ENCODE measurements around the gene FGF12. TPM values are rescaled to one million over a fixed set of nuclear protein-coding genes. Genes with fewer than 3 reads are reported as not detected.
"Not testable (repeated sequence)": the region's sequence is repeated elsewhere in the genome, so short reads cannot be mapped to it uniquely, and the experiment has no call there.

Gene FGF12
- total and polyA plus RNA-seq, 4 experiments from 2014 or later, result not detected

DNA sequence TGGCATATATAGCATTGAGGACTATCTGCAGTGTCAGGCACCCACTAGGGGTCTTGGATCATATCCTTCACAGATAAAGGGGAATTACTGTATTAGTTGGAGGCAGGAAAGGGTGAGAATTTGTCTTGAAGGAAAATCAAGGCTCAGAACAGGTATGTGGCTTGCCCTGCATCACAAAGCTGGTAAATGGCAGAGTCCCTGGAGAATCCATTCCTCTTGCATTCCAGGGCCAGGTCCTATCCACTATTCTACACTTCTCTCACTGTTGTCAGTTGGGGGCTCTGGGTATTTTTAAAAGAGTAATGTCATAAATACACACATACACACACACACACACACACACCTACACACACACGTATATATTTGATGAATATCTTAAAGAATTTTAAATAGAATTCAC, 19.8 kb upstream of the FGF12 start:
- ChIA-PET POLR2A (ENCODE audit: partially characterized antibody) (no interaction called here), CTCF (ENCODE audit: partially characterized antibody) (no interaction called here)
- Mint-ChIP-seq H3K36me3 (no peaks in the 10 kb centered on the region), H3K27me3 (peaks cover 0 to 3% of the 10 kb centered on the region in 2 donors), H3K9me3 (peaks cover 0 to 14% (median 2%) of the 10 kb centered on the region in 8 donors), H3K4me1 (no peaks in the 10 kb centered on the region), H3K27ac (no peak overlapping the region), H3K4me3 (no peak overlapping the region)
- no peak for DNase-seq
- intact Hi-C loops (cut with micrococcal nuclease), result no loop called here
- Histone ChIP-seq H3K27me3 (ENCODE audit: insufficient read depth, low read length) (no peaks in the 10 kb centered on the region), H3K9me3 (ENCODE audit: control insufficient read depth in 1 of 2, low read length in 2 of 2) (no peaks in the 10 kb centered on the region), H3K4me3 (ENCODE audit: low read length in 2 of 2) (no peak overlapping the region), H3K27ac (ENCODE audit: low read depth, low read length) (no peak overlapping the region), H3K4me1 (ENCODE audit: insufficient read depth, low read length) (no peaks in the 10 kb centered on the region), H3K36me3 (ENCODE audit: insufficient read depth, low read length) (no peaks in the 10 kb centered on the region)

GRCh38 chr3:192745150-192745549, 17.8 kb upstream of the FGF12 start:
- Mint-ChIP-seq H3K27ac (no peak overlapping the region), H3K36me3 (no peaks in the 10 kb centered on the region), H3K4me1 (no peaks in the 10 kb centered on the region), H3K27me3 (peaks cover 0 to 3% of the 10 kb centered on the region in 2 donors), H3K4me3 (no peak overlapping the region), H3K9me3 (peaks cover 0 to 14% (median 2%) of the 10 kb centered on the region in 8 donors)
- no peak overlapping the region for H3K4me3 ChIP-seq (ENCODE audit: low read length in 2 of 2)
- DNase-seq, result no peak
- no peaks in the 10 kb centered on the region for H3K36me3 ChIP-seq (ENCODE audit: insufficient read depth, low read length)
- no peaks in the 10 kb centered on the region for H3K9me3 ChIP-seq (ENCODE audit: control insufficient read depth in 1 of 2, low read length in 2 of 2)
- ChIA-PET POLR2A (ENCODE audit: partially characterized antibody) (no interaction called here), CTCF (ENCODE audit: partially characterized antibody) (interaction anchor here (1.3 kb wide), 1 partner anchor 35 kb away, joined by 3 read pairs; no protein-coding TSS in a partner anchor)
- H3K4me1 ChIP-seq (ENCODE audit: insufficient read depth, low read length), result no peaks in the 10 kb centered on the region
- intact Hi-C loops (cut with micrococcal nuclease), result no loop called here
- H3K27me3 ChIP-seq (ENCODE audit: insufficient read depth, low read length), result no peaks in the 10 kb centered on the region
- H3K27ac ChIP-seq (ENCODE audit: low read depth, low read length), result no peak overlapping the region

DNA sequence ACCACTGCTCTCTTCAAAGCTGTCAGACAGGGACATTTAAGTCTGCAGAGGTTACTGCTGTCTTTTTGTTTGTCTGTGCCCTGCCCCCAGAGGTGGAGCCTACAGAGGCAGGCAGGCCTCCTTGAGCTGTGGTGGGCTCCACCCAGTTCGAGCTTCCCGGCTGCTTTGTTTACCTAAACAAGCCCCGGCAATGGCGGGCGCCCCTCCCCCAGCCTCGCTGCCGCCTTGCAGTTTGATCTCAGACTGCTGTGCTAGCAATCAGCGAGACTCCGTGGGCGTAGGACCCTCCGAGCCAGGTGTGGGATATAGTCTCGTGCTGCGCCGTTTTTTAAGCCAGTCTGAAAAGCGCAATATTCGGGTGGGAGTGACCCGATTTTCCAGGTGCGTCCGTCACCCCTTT, 17.3 kb upstream of the FGF12 start:
- H3K27ac Mint-ChIP-seq; H3K27ac ChIP-seq (ENCODE audit: low read depth, low read length); H3K9me3 ChIP-seq (ENCODE audit: control insufficient read depth in 1 of 2, low read length in 2 of 2); H3K4me1 Mint-ChIP-seq; H3K27me3 ChIP-seq (ENCODE audit: insufficient read depth, low read length); CTCF ChIA-PET (ENCODE audit: partially characterized antibody); H3K4me3 ChIP-seq (ENCODE audit: low read length in 2 of 2); H3K36me3 ChIP-seq (ENCODE audit: insufficient read depth, low read length); H3K27me3 Mint-ChIP-seq; H3K4me1 ChIP-seq (ENCODE audit: insufficient read depth, low read length); H3K36me3 Mint-ChIP-seq; POLR2A ChIA-PET (ENCODE audit: partially characterized antibody); H3K4me3 Mint-ChIP-seq; DNase-seq; intact Hi-C loops (cut with micrococcal nuclease): not testable (repeated sequence)
- peaks cover 0 to 14% (median 2%) of the 10 kb centered on the region in 8 donors for H3K9me3 Mint-ChIP-seq

- Mint-ChIP-seq H3K27ac (no peak overlapping the region), H3K9me3 (peaks cover 0 to 2% (median 0%) of the 10 kb centered on the region in 8 donors), H3K4me1 (no peaks in the 10 kb centered on the region), H3K36me3 (no peaks in the 10 kb centered on the region), H3K27me3 (no peaks in the 10 kb centered on the region), H3K4me3 (no peak overlapping the region)
- DNase-seq, result no peak
- intact Hi-C loops (cut with micrococcal nuclease), result no loop called here
- H3K27ac ChIP-seq (ENCODE audit: low read depth, low read length), result no peak overlapping the region
- H3K9me3 ChIP-seq (ENCODE audit: control insufficient read depth in 1 of 2, low read length in 2 of 2), result no peaks in the 10 kb centered on the region
- H3K36me3 ChIP-seq (ENCODE audit: insufficient read depth, low read length), result no peaks in the 10 kb centered on the region
- ChIA-PET CTCF (ENCODE audit: partially characterized antibody) (no interaction called here), POLR2A (ENCODE audit: partially characterized antibody) (no interaction called here)
- H3K4me1 ChIP-seq (ENCODE audit: insufficient read depth, low read length), result no peaks in the 10 kb centered on the region
- H3K4me3 ChIP-seq (ENCODE audit: low read length in 2 of 2), result no peak overlapping the region
- no peaks in the 10 kb centered on the region for H3K27me3 ChIP-seq (ENCODE audit: insufficient read depth, low read length)
These were observed 10.2 kb upstream of the FGF12 start for GRCh38 chr3:192737506-192737905.

DNA sequence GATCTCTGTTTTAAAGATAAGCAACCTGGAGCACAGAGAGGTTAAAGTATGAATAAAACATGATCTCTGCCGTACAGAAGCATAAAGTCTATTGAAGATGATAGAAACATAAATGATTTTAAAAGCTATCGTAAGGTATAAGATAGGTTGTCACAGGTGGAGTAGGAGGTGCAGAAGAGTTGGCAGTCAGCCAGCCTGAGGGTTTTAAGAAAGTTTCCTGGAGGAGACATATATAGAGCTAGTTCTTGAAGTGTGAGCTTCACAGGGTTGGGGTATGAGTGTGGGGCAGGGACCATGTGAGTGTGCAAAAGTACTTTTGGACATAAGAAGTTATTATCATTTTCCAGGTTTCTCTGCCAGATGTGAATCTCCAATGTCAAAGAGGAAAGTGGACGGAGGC, 3.9 kb upstream of the FGF12 start:
- peaks cover 2 to 6% of the 10 kb centered on the region in 2 donors for H3K27me3 Mint-ChIP-seq
- CTCF ChIA-PET (ENCODE audit: partially characterized antibody), result no interaction called here
- POLR2A ChIA-PET (ENCODE audit: partially characterized antibody), result no interaction called here
- H3K9me3 Mint-ChIP-seq, result peaks cover 0 to 6% (median 0%) of the 10 kb centered on the region in 8 donors
- H3K9me3 ChIP-seq (ENCODE audit: control insufficient read depth in 1 of 2, low read length in 2 of 2), result no peaks in the 10 kb centered on the region
- intact Hi-C loops (cut with micrococcal nuclease), result no loop called here
- no peak overlapping the region for H3K27ac ChIP-seq (ENCODE audit: low read depth, low read length)
- DNase-seq, result no peak
- no peak overlapping the region for H3K4me3 Mint-ChIP-seq
- H3K36me3 Mint-ChIP-seq, result no peaks in the 10 kb centered on the region
- H3K36me3 ChIP-seq (ENCODE audit: insufficient read depth, low read length), result no peaks in the 10 kb centered on the region
- H3K4me1 Mint-ChIP-seq, result peaks cover 4 to 10% (median 7%) of the 10 kb centered on the region in 4 donors
- H3K4me3 ChIP-seq (ENCODE audit: low read length in 2 of 2), result no peak overlapping the region
- no peaks in the 10 kb centered on the region for H3K4me1 ChIP-seq (ENCODE audit: insufficient read depth, low read length)
- no peaks in the 10 kb centered on the region for H3K27me3 ChIP-seq (ENCODE audit: insufficient read depth, low read length)
- H3K27ac Mint-ChIP-seq, result no peak overlapping the region

DNA sequence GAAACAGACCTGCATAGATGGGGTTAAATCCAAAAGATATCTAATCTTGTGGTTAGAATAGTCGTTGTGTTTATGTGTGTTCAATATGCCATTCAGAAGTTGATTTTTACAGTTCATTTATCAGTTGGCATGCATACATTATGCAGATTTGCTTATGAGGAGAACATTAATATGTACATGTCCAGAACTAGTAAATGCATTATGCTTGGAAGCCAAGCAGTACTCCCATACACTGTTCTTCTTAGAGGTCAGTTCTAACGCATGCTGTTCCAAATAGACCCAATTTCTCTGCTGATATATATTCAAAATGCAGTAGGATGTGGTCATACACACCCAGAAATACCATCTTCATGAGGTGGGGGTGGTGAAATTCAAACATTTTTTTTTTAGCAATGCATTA, 956 bp downstream of the FGF12 start:
- peaks cover 4 to 13% (median 7%) of the 10 kb centered on the region in 4 donors for H3K4me1 Mint-ChIP-seq
- no peak for DNase-seq
- no peaks in the 10 kb centered on the region for H3K36me3 Mint-ChIP-seq
- Histone ChIP-seq H3K27me3 (ENCODE audit: insufficient read depth, low read length) (no peaks in the 10 kb centered on the region), H3K4me1 (ENCODE audit: insufficient read depth, low read length) (no peaks in the 10 kb centered on the region), H3K4me3 (ENCODE audit: low read length in 2 of 2) (no peak overlapping the region), H3K36me3 (ENCODE audit: insufficient read depth, low read length) (no peaks in the 10 kb centered on the region), H3K27ac (ENCODE audit: low read depth, low read length) (no peak overlapping the region), H3K9me3 (ENCODE audit: control insufficient read depth in 1 of 2, low read length in 2 of 2) (no peaks in the 10 kb centered on the region)
- H3K27me3 Mint-ChIP-seq, result peaks cover 9 to 14% of the 10 kb centered on the region in 2 donors
- H3K4me3 Mint-ChIP-seq, result no peak overlapping the region
- intact Hi-C loops (cut with micrococcal nuclease), result no loop called here
- CTCF ChIA-PET (ENCODE audit: partially characterized antibody), result no interaction called here
- peaks cover 0 to 11% (median 0%) of the 10 kb centered on the region in 8 donors for H3K9me3 Mint-ChIP-seq
- no peak overlapping the region for H3K27ac Mint-ChIP-seq
- POLR2A ChIA-PET (ENCODE audit: partially characterized antibody), result no interaction called here

- Histone ChIP-seq H3K27me3 (ENCODE audit: insufficient read depth, low read length) (no peaks in the 10 kb centered on the region), H3K9me3 (ENCODE audit: control insufficient read depth in 1 of 2, low read length in 2 of 2) (no peaks in the 10 kb centered on the region), H3K36me3 (ENCODE audit: insufficient read depth, low read length) (no peaks in the 10 kb centered on the region), H3K4me1 (ENCODE audit: insufficient read depth, low read length) (no peaks in the 10 kb centered on the region), H3K27ac (ENCODE audit: low read depth, low read length) (no peak overlapping the region), H3K4me3 (ENCODE audit: low read length in 2 of 2) (no peak overlapping the region)
- Mint-ChIP-seq H3K27me3 (peaks cover 6 to 10% of the 10 kb centered on the region in 2 donors), H3K36me3 (no peaks in the 10 kb centered on the region), H3K4me3 (no peak overlapping the region), H3K9me3 (peaks cover 0 to 9% (median 0%) of the 10 kb centered on the region in 8 donors), H3K4me1 (no peaks in the 10 kb centered on the region), H3K27ac (no peak overlapping the region)
- ChIA-PET POLR2A (ENCODE audit: partially characterized antibody) (no interaction called here), CTCF (ENCODE audit: partially characterized antibody) (no interaction called here)
- intact Hi-C loops (cut with micrococcal nuclease), result no loop called here
- no peak for DNase-seq
These were observed 7.4 kb downstream of the FGF12 start for GRCh38 chr3:192719964-192720363.

DNA sequence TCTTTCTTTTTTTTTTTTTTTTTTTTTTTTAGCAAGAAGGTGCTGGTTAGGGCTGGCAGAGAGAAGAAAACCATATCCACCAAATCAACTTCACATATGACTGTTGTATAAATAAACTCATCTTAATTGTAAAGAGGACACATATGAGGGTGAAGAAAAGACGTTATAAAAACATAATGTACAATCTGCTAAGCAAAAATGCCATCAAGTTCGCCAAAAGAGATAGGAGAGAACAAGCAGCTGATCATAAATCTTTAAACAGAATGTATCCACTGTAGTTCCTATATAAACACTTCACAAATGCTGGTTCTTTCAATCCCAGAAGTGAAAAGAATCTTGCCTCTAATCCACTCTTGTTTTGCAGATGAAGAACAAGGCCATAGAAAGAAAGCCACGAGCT, 9.2 kb downstream of the FGF12 start:
- H3K9me3 Mint-ChIP-seq, result peaks cover 0 to 9% (median 0%) of the 10 kb centered on the region in 8 donors
- H3K4me3 Mint-ChIP-seq, result no peak overlapping the region
- H3K27ac Mint-ChIP-seq, result no peak overlapping the region
- no peak overlapping the region for H3K27ac ChIP-seq (ENCODE audit: low read depth, low read length)
- H3K27me3 ChIP-seq (ENCODE audit: insufficient read depth, low read length), result no peaks in the 10 kb centered on the region
- DNase-seq, result no peak
- no peaks in the 10 kb centered on the region for H3K36me3 Mint-ChIP-seq
- intact Hi-C loops (cut with micrococcal nuclease), result no loop called here
- no peaks in the 10 kb centered on the region for H3K4me1 ChIP-seq (ENCODE audit: insufficient read depth, low read length)
- no peaks in the 10 kb centered on the region for H3K9me3 ChIP-seq (ENCODE audit: control insufficient read depth in 1 of 2, low read length in 2 of 2)
- no peaks in the 10 kb centered on the region for H3K4me1 Mint-ChIP-seq
- ChIA-PET POLR2A (ENCODE audit: partially characterized antibody) (no interaction called here), CTCF (ENCODE audit: partially characterized antibody) (no interaction called here)
- H3K36me3 ChIP-seq (ENCODE audit: insufficient read depth, low read length), result no peaks in the 10 kb centered on the region
- H3K4me3 ChIP-seq (ENCODE audit: low read length in 2 of 2), result no peak overlapping the region
- H3K27me3 Mint-ChIP-seq, result peaks cover 3 to 10% of the 10 kb centered on the region in 2 donors
